Measurements from ENCODE around the gene CDKN2D.
"Not testable (repeated sequence)": the region's sequence is repeated elsewhere in the genome, so short reads cannot be mapped to it uniquely, and the experiment has no call there.

CDKN2D gene

DNA sequence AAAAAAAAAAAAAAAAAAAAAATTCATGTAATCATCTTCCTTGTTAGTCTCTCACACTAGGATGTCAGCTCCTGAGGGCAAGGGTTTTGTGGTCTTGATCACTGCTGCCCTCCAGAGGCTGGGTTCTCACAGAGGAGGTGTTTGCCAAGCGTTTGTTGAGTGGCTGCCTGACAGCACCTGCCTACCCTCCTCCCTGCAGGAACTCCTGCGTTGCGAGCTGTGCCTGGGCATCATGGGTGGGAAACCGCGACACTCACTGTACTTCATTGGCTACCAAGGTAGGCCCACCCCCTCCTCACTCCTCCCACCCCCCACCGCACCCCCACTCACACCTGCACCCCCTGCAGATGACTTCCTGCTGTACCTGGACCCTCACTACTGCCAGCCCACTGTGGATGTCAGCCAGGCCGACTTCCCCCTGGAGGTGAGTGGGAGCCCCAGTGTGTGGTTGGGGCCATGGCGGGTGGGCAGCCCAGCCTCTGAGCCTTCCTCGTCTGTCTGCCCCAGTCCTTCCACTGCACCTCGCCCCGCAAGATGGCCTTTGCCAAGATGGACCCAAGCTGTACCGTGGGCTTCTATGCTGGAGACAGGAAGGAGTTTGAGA is 17.0 kb downstream of the CDKN2D start:
- DNase-seq (ENCODE audit: low spot score) = no peak

DNA sequence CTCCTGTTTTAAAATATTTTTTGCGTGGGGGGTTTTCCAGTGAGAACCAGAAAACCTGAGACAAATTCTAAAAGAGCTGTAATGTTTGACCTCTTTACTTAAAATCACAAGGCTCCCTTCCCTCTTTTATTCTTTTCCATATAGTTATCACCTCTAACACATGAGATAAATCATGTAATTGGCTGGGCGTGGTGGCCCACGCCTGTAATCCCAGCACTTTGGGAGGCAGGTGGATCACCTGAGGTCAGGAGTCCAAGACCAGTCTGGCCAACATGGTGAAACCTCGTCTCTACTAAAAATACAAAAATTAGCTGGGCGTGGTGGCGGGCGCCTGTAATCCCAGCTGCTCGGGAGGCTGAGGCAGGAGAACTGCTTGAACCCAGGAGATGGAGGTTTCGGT is 17.8 kb downstream of the CDKN2D start:
- not testable (repeated sequence) for DNase-seq (ENCODE audit: low spot score)

DNA sequence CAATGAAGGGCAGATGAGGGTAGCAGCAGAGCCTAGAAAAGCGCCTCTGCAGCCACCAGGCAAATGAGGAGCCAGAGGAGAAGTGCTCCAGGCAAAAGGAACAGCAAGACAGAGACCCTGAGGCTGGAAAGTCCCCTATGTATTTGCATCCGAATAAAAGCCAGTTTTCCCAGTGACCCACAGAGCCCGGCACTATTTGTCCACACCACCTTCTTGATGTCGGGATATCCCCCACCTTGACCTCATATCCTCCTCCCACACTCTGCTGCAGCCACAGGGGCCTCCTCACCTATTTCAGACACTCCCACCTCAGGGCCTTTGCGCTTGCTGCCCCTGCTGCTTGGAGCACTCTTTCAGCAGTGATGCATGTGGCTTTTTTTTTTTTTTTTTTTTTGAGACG is 18.4 kb downstream of the CDKN2D start:
- DNase-seq (ENCODE audit: low spot score) = no peak

DNA sequence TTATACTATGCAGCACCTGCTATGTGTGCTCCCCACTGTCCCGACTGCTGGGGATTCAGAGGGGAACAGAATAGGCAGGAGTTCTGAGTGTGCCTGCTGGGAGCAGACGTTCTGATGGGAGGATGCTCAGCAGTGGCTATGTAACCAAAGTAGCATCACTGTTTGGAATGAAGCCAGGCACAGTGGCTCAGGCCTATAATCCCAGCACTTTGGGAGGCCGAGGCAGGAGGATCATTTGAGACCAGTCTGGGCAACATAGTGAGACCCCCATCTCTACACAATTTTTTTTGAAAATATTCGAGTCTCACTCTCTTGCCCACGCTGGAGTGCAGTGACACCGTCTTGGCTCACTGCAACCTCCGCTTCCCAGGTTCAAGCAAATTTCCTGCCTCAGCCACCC is 19.0 kb downstream of the CDKN2D start:
- DNase-seq (ENCODE audit: low spot score) = no peak

DNA sequence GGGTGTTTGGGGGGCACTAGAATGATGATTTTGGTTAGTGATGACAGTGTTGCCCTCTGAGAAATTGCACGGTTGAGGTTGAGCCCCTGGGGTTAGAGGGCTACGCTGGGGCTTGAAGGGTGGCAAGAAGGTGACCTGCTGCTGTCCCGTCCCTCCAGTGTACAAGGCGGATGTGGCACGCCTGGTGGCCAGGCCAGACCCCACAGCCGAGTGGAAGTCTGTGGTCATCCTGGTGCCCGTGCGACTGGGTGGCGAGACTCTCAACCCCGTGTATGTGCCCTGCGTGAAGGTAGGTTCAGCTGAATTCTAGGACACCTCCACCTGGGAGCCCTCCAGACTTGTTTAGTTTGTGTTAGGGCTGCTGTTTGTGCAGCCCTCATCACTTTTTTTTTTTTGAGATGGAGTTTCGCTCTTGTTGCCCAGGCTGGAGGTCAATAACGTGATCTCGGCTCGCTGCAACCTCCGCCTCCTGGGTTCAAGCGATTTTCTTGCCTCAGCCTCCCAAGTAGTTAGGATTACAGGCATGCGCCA is 20.0 kb downstream of the CDKN2D start:
- no peak for DNase-seq (ENCODE audit: low spot score)

DNA sequence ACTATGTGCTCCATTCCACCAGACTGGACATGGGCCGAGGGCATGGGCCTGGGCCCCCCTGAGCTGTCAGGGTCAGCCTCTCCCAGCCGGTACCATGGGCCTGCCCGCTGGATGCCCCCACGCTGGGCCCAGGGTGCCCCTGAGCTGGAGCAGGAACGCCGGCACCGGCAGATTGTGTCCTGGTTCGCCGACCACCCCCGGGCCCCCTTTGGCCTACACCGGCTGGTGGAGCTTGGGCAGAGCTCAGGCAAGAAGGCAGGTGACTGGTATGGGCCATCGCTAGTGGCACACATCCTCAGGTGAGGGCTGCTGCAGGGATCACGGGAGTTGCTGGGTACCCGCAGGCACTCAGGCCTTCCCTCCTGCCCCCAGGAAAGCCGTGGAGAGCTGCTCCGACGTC is 22.0 kb downstream of the CDKN2D start:
- no peak for DNase-seq (ENCODE audit: low spot score)

DNA sequence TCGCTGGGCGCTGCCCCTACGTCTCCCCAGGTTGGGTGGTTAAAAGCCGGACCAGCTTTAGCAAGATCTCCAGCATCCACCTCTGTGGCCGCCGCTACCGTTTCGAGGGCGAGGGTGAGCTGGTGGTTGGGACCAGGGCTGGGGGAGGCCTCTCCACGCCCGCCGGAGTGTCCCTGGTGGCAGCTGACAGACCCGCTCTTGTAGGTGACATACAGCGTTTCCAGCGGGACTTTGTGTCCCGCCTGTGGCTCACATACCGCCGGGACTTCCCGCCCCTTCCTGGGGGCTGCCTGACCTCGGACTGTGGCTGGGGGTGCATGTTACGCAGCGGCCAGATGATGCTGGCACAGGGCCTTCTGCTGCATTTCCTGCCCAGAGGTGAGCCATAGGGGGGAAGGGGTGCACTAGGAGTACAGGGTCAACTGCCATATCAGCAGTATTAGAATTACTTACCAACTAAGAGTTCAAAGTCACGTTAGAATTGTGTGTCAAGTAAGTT is 24.0 kb downstream of the CDKN2D start:
- no peak for DNase-seq (ENCODE audit: low spot score)

DNA sequence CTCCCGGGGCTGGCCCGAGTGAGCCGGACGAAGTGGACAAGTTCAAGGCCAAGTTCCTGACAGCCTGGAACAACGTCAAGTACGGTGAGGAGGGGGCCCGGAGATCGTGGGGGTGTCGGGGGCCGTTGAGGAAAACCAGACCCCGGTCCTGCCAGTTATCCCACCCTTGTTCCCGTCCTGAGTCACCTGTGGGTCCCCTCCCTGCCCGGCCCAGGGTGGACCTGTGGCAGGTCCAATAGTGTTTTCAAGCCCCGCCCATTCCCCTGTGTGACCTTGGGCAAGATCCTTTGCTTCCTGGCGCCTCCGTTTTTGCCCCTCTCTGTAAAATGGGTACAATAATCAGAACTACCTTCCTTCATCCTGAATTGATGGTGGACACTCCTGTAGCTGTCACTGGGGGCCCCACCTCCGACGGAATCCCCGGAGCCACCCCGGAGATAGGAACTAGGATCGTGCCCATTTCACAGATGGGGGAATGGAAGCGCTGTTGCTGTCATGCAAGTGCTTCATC is 24.5 kb downstream of the CDKN2D start:
- DNase-seq (ENCODE audit: low spot score) = no peak

DNA sequence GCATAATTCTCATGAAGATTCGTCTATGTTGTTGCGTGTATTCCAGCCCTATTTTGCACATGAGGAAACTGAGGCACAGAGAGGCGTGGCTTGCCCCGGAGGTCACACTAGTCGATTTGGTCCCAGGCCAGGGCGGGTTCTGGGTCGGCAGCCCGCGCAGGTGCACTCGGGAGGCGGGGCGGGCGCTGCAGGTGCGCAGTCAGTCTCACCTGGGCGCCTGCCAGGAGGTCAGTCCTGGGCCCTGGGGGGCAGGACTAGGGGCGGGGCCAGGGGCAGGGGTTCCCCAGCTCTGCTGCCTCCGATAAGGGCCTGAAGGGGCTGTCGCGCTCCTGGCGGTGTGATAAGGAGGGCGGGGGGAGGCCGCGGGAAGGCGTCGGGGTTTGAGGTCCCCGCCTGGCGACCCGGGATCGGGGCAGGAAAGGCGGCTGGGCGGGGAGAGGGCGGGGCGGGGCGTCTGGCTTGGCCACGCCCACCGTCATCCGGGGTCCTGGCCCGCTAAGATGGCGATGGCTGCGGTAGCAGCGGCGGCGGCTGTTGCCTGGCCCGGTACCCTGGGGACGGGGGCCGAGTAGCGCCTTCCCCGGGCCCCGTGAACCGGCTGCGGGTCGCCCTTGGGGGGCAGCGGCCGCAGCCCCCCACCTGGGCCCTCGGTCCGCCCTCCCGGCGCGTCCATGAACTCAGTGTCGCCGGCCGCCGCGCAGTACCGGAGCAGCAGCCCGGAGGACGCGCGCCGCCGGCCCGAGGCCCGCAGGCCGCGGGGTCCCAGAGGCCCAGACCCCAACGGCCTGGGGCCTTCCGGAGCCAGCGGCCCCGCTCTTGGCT is 25.1 kb downstream of the CDKN2D start, which contains the start of gene ATG4D:
TSS of gene ATG4D (plus strand) at position 485 of the 822 bp plus-strand sequence. CDS start at position 672, 187 bp downstream.
- DNase-seq (ENCODE audit: low spot score) = peak; percentile 73

DNA sequence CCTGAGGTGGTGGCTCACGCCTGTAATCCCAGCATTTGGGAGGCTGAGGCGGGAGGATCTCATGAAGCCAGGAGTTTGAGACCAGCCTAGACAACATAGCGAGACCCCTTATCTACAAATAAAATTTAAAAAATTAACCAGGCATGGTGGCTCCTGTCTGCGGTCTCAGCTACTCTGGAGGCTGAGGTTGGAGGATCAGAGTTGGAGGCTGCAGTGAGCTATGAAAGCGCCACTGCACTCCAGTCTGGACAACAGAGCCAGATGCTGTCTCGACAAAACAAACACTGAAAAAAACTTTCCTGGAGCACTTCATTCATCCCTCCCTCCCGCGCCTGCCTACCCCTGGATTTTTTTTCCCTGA is 25.7 kb downstream of the CDKN2D start:
- DNase-seq (ENCODE audit: low spot score) = no peak

DNA sequence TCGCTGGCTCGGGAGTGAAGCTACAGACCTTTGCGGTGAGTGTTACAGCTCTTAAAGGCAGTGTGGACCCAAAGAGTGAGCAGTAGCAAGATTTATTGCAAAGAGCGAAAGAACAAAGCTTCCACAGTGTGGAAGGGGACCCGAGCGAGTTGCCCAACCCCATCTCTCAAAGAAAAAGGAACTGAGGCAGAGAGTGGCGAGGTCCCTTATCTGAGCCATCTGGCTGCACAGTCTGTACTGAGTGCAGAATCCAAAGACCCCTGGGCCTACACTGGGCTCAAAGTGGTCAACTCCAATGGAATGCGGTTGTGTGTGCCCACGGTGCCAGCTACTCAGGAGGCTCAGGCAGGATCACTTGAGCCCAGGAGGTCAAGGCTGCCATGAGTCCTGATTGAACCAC is 29.8 kb downstream of the CDKN2D start:
- DNase-seq (ENCODE audit: low spot score) = not testable (repeated sequence)

DNA sequence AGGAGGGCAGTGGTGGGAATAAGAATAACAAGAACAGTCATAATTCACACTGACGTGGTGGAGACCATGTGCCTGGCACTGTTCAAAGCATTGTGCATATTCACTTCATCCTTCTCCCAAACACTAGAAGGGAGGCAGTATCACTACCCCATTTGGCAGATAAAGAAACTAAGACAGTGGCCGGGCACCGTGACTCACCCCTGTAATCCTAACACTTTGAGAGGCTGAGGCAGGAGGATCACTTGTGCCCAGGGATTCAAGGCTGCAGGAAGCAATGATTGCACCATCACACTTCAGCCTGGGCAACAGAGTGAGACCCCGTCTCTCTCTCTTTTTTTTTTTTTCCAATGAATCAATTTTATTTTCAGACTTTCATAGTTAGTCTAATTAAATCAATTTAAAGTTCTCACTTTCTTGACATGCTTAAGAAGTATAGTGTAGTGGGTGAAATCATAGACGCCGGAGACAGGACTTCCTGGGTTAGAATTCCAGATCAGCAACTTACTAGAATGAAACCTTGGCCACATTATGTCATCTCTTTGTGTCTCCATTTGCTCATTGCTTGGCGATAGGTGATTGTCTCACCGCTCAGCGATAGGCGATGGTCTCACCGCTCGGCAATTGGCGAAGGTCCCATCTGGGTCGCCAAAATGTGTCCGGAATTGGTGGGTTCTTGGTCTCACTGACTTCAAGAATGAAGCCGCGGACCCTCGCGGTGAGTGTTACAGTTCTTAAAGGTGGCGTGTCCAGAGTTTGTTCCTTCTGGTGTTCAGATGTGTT is 30.4 kb downstream of the CDKN2D start:
- no peak for DNase-seq (ENCODE audit: low spot score)

DNA sequence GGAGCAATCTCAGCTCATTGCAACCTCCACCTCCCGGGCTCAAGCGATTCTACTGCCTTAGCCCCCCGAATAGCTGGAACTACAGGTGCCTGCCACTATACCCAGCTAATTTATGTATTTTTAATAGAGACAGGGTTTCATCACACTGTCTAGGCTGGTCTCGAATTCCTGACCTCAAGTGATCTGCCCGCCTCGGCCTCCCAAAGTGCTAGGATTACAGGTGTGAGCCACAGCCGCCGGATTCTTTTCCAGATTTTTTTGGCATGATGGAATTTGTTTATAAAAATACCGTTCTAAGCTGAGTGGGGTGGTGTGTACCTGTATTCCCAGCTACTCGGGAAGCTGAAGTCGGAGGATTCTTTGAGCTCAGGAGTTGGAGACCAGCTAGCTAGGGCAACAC is 31.1 kb downstream of the CDKN2D start:
- DNase-seq (ENCODE audit: low spot score) = no peak

DNA sequence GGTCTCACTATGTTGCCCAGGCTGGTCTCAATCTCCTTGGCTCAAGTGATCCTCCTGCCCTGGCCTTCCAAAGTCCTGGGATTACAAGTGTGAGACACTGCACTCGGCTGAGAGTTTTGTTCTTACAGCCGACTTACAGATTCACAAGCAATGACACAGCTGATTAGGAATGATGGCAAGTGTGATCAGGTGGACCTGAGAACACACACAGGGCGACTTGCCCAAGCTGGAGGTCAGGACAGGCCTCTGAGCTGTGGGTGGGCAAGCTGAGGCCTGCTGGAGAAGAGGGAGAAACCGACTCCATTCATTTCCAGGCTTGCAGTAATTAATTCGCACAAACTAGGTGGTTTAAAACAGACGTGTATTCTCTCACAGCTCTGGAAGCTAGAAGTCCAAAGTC is 33.2 kb downstream of the CDKN2D start:
- no peak for DNase-seq (ENCODE audit: low spot score)

DNA sequence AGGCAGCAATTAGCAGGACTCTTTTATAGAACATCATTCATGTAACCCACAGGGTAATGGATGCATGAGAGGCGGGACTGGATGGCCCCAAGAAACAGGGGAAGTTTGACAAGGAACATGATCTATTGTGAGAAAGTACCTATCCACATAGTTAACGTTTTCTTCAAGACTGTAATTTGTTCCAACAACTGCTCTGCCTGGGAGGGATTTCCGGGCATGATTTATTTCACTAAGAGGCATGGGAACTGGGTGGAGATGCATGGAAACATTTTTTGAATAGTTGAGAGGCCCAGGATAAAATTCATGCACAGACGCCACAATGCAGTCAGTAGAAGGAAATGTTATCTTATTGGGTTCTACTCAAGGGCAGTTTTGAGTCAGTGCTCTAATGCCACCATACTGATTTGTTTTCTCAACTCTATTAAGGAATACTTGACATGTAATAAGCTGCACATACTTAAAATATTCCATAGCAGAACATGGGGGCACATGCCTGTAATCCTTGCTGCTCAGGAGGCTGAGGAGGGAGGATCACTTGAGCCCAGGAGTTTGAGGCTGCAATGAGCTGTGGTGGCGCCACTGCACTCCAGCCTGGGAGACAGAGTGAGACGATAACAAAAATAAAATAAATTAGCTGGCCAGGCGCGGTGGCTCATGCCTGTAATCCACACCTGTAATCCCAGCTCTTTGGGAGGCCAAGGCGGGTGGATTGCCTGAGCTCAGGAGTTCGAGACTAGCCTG is 35.0 kb downstream of the CDKN2D start:
- no peak for DNase-seq (ENCODE audit: low spot score)

DNA sequence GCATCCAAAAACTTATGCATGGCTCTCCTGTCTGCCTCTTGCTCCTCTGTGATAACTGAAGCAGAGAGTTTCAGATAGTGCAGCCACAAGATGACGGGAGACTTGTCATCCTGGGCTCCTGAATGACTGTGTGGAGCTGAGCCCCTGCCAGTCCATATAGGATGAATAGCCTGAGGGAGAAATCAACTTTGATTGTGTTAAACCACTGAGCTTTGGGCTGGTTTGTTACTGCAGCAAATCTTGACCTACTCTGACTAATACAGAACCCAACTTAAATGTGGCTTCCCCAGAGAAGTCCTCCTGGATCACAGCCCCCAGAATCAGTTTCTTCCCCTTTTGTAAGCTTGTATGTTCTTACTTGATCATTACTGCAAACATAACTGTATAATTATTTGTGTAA is 36.3 kb downstream of the CDKN2D start:
- no peak for DNase-seq (ENCODE audit: low spot score)

DNA sequence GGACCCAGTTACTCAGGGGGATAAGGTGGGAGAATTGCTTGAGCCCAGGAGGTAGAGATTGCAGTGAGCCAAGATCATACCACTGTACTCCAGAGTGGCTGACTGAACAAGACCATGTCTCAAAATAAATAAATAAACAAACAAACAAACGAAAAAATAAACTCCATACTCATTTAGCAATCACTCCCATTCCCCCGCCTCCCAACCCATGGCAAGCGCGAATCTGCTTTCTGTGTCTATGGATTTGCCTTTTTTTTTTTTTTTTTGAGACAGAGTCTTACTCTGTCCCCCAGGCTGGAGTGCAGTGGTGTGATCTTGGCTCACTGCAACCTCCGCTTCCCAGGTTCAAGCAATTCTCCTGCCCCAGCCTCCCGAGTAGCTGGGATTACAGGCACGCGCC is 41.9 kb downstream of the CDKN2D start:
- not testable (repeated sequence) for DNase-seq (ENCODE audit: low spot score)

DNA sequence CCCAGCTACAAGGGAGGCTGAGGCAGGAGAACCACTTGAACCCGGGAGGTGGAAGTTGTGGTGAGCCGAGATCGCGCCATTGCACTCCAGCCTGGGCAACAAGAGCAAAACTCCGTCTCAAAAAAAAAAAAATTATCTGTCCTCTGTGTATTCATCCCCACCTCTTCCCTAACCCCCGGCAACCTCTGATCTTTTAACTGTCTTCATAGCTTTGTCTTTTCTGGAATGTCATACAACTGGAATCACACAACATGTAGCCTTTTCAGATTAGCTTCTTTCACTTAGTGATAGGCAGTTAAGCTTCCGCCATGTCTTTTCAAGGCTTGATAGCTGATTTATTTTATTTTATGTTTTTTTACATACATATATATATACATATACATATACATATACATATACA is 43.1 kb downstream of the CDKN2D start:
- no peak for DNase-seq (ENCODE audit: low spot score)

DNA sequence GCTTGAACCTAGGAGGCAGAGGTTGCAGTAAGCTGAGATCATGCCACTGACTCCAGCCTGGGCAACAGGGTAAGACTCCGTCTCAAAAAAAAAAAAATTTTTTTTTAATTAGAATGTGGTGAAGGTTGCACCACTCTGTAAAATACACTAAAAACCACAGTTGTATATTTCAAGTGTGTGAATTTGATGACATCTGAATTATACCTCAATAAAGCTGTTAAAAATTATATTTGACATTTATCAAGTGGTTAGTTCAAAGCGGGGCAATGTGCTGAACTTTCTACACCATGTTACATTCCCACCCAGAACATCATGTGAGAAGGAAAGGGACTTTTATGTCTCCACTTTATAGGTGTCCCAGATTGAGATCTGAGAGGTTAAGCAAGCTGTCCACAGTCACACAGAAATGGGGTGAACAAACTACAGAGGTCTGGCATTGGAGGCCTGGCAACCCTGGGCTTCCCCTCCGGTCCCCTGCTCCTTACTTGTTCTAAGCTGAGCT is 45.6 kb downstream of the CDKN2D start:
- no peak for DNase-seq (ENCODE audit: low spot score)

DNA sequence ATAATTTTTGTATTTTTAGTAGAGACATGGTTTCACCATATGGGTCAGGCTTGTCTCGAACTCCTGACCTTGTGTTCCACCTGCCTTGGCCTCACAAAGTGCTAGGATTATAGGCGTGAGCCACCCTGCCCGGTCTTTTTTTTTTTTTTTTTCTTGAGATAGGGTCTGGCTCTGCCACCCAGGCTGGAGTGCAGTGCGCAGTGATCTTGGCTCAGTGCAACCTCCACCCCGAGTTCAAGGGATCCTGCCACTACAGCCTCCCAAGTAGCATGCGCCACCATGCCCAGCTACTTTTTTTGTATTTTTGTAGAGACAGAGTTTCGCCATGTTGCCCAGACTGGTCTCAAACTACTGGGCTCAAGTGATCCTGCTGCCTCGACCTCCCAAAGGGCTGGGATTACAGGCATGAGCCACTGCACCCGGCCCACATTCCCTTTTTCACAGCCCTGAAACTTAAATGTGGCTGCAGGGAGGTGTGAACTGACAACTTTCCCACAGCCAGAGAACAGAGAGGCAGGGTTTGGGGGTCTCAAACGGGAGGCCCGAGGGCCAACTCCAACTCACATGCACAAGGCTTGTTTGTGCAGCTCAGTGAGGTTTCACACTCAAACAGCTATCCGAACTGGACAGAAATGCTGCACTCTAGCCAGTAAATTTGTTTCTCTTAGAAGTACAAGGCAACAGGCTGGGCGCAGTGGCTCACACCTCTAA is 47.2 kb downstream of the CDKN2D start:
- DNase-seq (ENCODE audit: low spot score) = no peak
